ENCODE measurements around the gene GAA. TPM values are rescaled to one million over a fixed set of nuclear protein-coding genes. Genes with fewer than 3 reads are reported as not detected.
A peak's percentile ranks its signal among the peaks of the same experiment; 100 is the strongest.

The GAA gene
- total RNA-seq, 2 experiments from 2014 or later = 41.9 to 48.9 TPM

DNA sequence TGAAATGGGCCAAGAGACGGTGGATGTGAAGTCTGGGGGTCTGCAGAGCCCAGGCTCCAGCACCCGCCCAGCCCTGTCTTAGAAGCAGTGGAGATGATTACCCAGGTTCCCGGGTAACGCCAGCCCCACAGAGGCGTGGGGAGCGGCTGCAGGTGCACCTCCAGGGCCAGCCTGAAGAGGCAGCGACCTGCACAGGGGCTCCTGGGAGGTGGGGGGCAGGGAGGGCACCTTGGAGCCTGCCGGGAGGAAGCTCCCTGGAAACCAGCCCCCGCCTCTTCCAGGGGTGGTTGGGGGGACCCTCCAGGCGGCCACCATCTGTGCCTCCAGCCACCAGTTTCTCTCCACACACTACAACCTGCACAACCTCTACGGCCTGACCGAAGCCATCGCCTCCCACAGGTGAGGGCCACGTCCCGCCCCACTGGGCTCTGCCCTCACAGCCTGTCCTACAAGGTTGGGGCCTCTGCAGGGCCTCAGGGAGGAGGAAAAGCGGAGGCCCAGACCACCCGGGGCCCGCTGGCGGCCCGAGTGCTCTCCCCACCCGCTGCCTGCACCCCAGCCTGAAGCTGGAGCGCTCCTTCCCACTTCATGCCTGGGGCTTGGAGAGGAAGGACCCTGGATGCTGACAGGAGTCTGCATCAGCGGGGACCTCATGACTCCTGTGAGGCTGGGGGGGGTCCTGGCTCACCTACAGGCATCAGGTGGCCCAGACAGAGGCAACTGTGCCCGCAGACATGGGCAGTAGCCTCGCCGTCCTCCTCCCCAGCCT, 10.5 kb downstream of the GAA start:
- no peaks in the 10 kb centered on the region for H3K9me3 Mint-ChIP-seq
- ATAC-seq (ENCODE audit: low read depth) (no peak), DNase-seq (peak; percentile 21)
- H3K36me3 Mint-ChIP-seq = peaks cover 2% of the 10 kb centered on the region
- H3K27me3 Mint-ChIP-seq = no peaks in the 10 kb centered on the region
- peaks cover 4% of the 10 kb centered on the region for H3K4me1 Mint-ChIP-seq
- no peak overlapping the region for H3K27ac Mint-ChIP-seq
- POLR2A ChIA-PET = no interaction called here
- no peak overlapping the region for H3K4me3 Mint-ChIP-seq

DNA sequence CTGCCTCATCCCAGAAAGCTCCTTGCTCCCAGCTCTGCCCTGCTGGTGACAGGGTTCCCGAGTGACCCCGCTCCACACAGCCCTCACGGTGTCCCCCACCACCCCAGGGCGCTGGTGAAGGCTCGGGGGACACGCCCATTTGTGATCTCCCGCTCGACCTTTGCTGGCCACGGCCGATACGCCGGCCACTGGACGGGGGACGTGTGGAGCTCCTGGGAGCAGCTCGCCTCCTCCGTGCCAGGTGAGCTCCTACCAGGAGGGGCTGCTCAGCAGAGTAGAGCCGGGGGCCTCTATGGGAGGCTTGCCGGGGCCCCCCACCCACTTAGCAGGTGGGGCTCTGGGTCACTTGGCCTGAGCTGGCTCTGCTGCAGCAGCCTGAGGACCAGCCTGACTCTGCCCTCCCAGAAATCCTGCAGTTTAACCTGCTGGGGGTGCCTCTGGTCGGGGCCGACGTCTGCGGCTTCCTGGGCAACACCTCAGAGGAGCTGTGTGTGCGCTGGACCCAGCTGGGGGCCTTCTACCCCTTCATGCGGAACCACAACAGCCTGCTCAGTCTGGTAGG, 11.2 kb downstream of the GAA start:
- no peaks in the 10 kb centered on the region for H3K9me3 Mint-ChIP-seq
- no peak overlapping the region for H3K27ac Mint-ChIP-seq
- no peaks in the 10 kb centered on the region for H3K27me3 Mint-ChIP-seq
- peaks cover 4% of the 10 kb centered on the region for H3K4me1 Mint-ChIP-seq
- POLR2A ChIA-PET = no interaction called here
- no peak for ATAC-seq (ENCODE audit: low read depth)
- H3K36me3 Mint-ChIP-seq = peaks cover 2% of the 10 kb centered on the region
- DNase-seq = no peak
- no peak overlapping the region for H3K4me3 Mint-ChIP-seq

DNA sequence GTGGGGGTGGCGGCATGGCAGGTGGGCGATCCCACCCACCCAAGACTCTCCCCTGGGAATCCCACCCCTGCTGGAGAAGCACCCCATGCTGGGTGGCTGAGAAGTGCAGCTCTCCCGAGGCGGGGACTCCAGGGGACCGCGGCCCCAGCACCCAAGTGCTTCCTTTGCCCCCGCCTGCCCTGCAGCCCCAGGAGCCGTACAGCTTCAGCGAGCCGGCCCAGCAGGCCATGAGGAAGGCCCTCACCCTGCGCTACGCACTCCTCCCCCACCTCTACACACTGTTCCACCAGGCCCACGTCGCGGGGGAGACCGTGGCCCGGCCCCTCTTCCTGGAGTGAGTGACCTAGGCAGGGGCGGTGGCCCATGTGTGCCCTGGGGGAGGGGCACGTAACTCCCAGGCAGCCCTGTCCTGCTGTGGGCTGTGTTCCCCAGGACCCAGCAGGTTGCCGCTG, 11.7 kb downstream of the GAA start:
- Mint-ChIP-seq H3K27me3 (no peaks in the 10 kb centered on the region), H3K9me3 (no peaks in the 10 kb centered on the region), H3K27ac (no peak overlapping the region), H3K36me3 (peaks cover 2% of the 10 kb centered on the region), H3K4me1 (peaks cover 4% of the 10 kb centered on the region), H3K4me3 (no peak overlapping the region)
- DNase-seq (peak; percentile 23), ATAC-seq (ENCODE audit: low read depth) (no peak)
- POLR2A ChIA-PET = no interaction called here

DNA sequence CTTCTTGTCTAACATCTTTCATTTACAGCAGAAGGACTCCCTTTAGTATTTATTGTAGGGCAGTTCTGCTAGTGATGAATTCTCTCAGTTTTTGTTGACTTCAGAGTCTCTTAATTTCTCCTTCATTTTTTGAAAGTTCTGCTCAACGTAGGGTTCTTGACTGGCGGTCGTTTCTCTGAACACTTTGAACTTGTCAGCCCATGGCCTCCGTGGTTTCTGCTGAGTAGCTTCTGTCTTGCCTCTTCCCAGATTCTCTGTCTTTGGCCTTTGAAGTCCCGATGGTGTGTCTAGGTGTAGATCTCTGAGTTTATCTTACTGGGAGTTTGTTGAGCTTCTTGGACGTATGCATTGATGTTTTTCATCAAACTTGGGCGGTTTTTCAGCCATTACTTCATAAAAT, 13.4 kb downstream of the GAA start:
- POLR2A ChIA-PET = no interaction called here
- ATAC-seq (ENCODE audit: low read depth) (no peak), DNase-seq (no peak)
- H3K9me3 Mint-ChIP-seq = no peaks in the 10 kb centered on the region
- no peaks in the 10 kb centered on the region for H3K27me3 Mint-ChIP-seq
- peaks cover 4% of the 10 kb centered on the region for H3K4me1 Mint-ChIP-seq
- peaks cover 2% of the 10 kb centered on the region for H3K36me3 Mint-ChIP-seq
- H3K4me3 Mint-ChIP-seq = no peak overlapping the region
- no peak overlapping the region for H3K27ac Mint-ChIP-seq

DNA sequence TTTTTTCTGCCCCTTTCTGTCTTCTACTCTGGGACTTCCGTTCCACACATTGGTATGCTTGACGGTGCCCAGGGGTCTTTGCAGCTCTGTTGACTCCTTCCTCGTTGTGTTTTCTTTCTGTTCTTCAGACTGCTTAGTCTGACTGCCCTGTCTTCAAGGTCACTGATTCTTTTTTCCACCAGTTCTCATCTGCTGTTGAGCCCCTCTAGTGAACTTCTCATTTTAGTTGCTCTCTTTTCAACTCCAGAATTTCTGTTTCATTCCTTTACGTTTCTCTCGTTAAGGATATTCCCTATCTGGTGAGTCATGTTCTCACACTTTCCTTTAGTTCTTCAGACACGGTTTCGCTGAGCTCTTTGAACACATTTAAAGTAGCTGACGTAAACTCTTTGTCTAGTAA, 13.8 kb downstream of the GAA start:
- no peak overlapping the region for H3K4me3 Mint-ChIP-seq
- POLR2A ChIA-PET = no interaction called here
- no peak for ATAC-seq (ENCODE audit: low read depth)
- peaks cover 4% of the 10 kb centered on the region for H3K4me1 Mint-ChIP-seq
- no peaks in the 10 kb centered on the region for H3K27me3 Mint-ChIP-seq
- H3K36me3 Mint-ChIP-seq = peaks cover 2% of the 10 kb centered on the region
- no peaks in the 10 kb centered on the region for H3K9me3 Mint-ChIP-seq
- H3K27ac Mint-ChIP-seq = no peak overlapping the region
- DNase-seq = no peak

DNA sequence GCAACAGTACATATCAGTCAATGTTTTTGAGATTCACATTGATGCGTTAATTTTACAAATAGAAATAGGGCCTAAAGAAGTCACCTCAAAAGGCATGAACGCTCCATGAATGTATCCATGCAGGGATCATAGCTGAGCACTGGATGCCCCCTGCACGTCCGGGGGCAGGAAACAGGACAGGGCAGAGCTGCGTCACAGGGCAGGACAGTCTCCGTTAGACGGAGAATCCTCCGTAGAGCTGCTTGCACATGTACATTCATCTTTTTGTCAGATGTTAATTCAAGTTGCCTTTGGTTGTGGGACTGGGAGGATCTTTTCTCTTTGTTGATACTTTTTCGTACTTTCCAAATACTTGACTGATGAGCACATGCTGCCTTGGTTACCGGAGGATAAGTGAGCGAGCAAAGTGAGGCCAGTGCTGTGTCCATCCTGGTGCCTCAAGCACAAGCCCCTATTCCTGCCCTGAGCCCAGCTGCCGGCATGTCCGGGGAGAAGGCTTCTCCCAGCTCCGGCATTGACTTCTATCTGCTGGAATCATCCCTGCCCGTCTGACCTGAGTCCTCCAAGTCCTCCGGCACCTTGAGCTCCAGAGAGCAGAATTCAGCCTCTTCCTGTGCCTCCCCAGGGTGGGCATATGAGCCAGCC, 15.0 kb downstream of the GAA start:
- Mint-ChIP-seq H3K4me1 (peaks cover 4% of the 10 kb centered on the region), H3K27ac (no peak overlapping the region), H3K4me3 (no peak overlapping the region), H3K27me3 (no peaks in the 10 kb centered on the region), H3K36me3 (peaks cover 2% of the 10 kb centered on the region), H3K9me3 (no peaks in the 10 kb centered on the region)
- DNase-seq (peak; percentile 17), ATAC-seq (ENCODE audit: low read depth) (no peak)
- POLR2A ChIA-PET = interaction anchor here (0.5 to 1.3 kb wide), 2 partner anchors 15 to 83 kb away, joined by 3 to 6 read pairs; partner anchors contain the start of gene GAA

DNA sequence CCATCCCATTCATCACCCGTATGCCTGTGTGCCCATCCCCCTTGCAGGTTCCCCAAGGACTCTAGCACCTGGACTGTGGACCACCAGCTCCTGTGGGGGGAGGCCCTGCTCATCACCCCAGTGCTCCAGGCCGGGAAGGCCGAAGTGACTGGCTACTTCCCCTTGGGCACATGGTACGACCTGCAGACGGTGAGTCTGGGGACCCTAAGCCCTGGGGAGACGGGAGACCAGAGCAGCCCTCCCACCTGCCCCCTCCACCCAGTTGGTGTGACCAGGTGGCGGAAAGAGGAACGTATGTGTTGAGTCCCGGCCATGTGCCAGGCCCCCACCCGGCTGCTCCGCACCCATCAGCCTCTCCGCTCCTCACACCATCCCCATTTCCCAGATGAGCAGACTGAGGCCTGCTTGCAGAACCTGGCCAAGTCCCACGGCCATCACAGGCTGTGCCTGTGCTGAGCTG, 15.6 kb downstream of the GAA start:
- no peak overlapping the region for H3K27ac Mint-ChIP-seq
- POLR2A ChIA-PET = interaction anchor here (1.3 kb wide), 1 partner anchor 15 kb away, joined by 3 read pairs; the partner anchor contains the start of gene GAA
- ATAC-seq (ENCODE audit: low read depth) (no peak), DNase-seq (peak; percentile 19)
- no peak overlapping the region for H3K4me3 Mint-ChIP-seq
- no peaks in the 10 kb centered on the region for H3K27me3 Mint-ChIP-seq
- H3K4me1 Mint-ChIP-seq = peaks cover 4% of the 10 kb centered on the region
- H3K36me3 Mint-ChIP-seq = peaks cover 2% of the 10 kb centered on the region
- no peaks in the 10 kb centered on the region for H3K9me3 Mint-ChIP-seq

DNA sequence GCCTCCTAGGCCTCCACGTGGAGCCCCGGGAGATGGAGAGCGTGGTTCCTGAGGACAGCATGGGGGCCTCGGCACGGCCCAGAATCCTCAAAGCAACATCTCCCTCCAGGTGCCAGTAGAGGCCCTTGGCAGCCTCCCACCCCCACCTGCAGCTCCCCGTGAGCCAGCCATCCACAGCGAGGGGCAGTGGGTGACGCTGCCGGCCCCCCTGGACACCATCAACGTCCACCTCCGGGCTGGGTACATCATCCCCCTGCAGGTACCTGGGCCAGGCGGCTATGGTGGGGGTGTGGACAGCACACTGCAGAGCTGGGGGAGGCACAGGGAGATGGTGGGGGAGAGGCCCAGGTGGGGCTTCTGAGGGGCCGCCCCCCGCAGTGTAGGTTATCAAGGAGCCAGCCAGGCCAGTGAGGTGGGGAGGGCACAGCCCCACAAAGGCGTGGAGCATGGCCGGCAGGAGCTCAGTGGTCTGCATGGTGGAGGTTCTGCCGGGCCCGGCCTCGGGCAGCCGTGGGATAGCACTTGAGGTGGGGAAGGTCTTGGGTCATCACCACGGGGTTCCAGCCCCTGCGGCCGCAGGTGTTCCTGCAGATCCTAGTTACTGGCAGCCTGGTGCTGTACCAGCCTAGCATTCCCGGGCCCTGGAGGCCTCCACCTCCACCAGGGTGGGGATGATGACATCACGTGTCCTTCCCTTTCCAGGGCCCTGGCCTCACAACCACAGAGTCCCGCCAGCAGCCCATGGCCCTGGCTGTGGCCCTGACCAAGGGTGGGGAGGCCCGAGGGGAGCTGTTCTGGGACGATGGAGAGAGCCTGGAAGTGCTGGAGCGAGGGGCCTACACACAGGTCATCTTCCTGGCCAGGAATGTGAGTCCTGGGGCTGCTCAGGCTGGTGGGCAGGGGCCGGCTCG, 16.4 kb downstream of the GAA start:
- no peak overlapping the region for H3K4me3 Mint-ChIP-seq
- H3K36me3 Mint-ChIP-seq = peaks cover 2% of the 10 kb centered on the region
- H3K27me3 Mint-ChIP-seq = no peaks in the 10 kb centered on the region
- no peak for ATAC-seq (ENCODE audit: low read depth)
- POLR2A ChIA-PET = interaction anchor here (1.3 kb wide), 1 partner anchor 16 kb away, joined by 3 read pairs; the partner anchor contains the start of gene GAA
- H3K9me3 Mint-ChIP-seq = no peaks in the 10 kb centered on the region
- DNase-seq = peak; percentile 23
- H3K27ac Mint-ChIP-seq = no peak overlapping the region
- H3K4me1 Mint-ChIP-seq = peaks cover 4% of the 10 kb centered on the region

DNA sequence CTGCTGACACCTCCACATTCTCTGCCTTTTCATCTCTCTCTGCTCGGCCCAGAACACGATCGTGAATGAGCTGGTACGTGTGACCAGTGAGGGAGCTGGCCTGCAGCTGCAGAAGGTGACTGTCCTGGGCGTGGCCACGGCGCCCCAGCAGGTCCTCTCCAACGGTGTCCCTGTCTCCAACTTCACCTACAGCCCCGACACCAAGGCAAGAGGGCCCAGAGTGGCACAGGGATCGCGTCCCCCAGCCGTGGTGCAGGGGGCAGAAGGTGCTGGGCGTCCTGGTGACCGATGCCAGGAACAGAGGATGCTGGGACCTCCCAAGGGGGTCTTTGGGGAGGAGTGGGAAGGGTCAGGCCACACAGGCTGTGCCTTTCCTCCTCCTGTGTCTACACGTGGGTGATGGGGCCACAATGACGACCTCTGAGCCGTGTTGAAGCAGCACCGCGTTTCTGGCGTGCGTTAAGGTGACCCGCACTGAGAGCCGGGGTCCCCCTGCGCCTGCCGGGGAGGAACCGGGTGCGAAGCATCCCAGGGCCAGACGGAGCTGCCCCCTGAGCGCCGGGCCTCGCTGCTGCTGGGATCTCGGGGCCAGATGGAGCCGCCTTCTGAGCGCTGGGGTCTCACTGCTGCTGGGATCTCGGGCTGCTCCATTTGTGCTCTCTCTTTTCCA, 17.4 kb downstream of the GAA start:
- DNase-seq (peak; percentile 29), ATAC-seq (ENCODE audit: low read depth) (no peak)
- POLR2A ChIA-PET = no interaction called here
- no peak overlapping the region for H3K27ac Mint-ChIP-seq
- no peak overlapping the region for H3K4me3 Mint-ChIP-seq
- H3K4me1 Mint-ChIP-seq = peaks cover 4% of the 10 kb centered on the region
- peaks cover 2% of the 10 kb centered on the region for H3K36me3 Mint-ChIP-seq
- H3K27me3 Mint-ChIP-seq = no peaks in the 10 kb centered on the region
- no peaks in the 10 kb centered on the region for H3K9me3 Mint-ChIP-seq

DNA sequence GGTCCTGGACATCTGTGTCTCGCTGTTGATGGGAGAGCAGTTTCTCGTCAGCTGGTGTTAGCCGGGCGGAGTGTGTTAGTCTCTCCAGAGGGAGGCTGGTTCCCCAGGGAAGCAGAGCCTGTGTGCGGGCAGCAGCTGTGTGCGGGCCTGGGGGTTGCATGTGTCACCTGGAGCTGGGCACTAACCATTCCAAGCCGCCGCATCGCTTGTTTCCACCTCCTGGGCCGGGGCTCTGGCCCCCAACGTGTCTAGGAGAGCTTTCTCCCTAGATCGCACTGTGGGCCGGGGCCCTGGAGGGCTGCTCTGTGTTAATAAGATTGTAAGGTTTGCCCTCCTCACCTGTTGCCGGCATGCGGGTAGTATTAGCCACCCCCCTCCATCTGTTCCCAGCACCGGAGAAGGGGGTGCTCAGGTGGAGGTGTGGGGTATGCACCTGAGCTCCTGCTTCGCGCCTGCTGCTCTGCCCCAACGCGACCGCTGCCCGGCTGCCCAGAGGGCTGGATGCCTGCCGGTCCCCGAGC, 17.9 kb downstream of the GAA start:
- POLR2A ChIA-PET = no interaction called here
- H3K9me3 Mint-ChIP-seq = no peaks in the 10 kb centered on the region
- no peak overlapping the region for H3K27ac Mint-ChIP-seq
- H3K36me3 Mint-ChIP-seq = peaks cover 2% of the 10 kb centered on the region
- H3K4me3 Mint-ChIP-seq = no peak overlapping the region
- ATAC-seq (ENCODE audit: low read depth) (no peak), DNase-seq (peak; percentile 23)
- peaks cover 4% of the 10 kb centered on the region for H3K4me1 Mint-ChIP-seq
- H3K27me3 Mint-ChIP-seq = no peaks in the 10 kb centered on the region

DNA sequence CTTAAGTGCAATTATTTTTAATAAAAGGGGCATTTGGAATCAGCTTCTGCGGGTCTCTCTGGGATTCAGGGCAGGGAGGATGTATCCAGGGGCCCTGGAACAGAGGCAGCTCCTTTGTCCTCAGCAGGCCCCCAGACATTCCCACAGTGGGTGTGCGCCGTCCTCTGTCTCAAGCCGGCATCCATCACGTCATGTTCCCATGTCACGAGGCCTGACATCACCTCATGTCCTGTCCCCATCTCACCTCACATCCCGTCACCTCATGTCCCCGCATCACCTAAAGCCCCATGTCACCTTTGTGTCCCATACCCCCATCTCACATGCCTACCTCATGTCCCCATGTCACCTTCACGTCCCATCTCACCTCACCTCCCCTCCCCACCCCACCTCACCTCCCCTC, 18.5 kb downstream of the GAA start:
- Mint-ChIP-seq H3K27me3 (no peaks in the 10 kb centered on the region), H3K36me3 (peaks cover under 1% of the 10 kb centered on the region), H3K9me3 (no peaks in the 10 kb centered on the region), H3K4me3 (no peak overlapping the region), H3K4me1 (peaks cover 3% of the 10 kb centered on the region), H3K27ac (no peak overlapping the region)
- POLR2A ChIA-PET = no interaction called here
- no peak for DNase-seq
- no peak for ATAC-seq (ENCODE audit: low read depth)

DNA sequence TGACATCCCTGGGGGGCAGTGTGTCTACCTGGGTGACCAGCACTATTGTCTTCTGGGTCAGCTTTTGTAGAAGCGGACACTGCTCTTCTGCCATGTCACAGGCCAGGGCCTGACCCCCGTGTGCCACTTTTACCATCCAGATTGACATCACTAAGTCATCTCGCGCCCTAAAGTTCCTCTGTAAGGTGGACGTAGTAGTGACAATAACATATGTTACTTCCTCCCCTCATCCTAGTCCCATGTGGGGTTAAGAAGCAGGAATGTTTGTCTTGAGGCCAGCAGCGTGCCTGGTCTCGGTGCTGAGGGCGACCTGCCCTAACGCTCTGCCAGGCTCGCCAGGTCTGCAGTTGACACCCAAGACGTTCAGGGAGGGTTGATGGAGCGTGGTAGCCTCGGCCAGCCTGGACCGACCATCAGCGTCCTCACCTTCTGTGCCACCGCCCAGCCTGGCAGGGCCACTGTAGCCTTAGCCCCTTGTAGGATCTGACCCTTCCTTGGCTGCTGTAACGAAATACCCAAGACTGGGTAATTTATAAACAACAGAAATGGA, 20.7 kb downstream of the GAA start:
- Mint-ChIP-seq H3K27me3 (peaks cover 6% of the 10 kb centered on the region), H3K36me3 (no peaks in the 10 kb centered on the region), H3K27ac (no peak overlapping the region), H3K9me3 (no peaks in the 10 kb centered on the region), H3K4me3 (no peak overlapping the region), H3K4me1 (no peaks in the 10 kb centered on the region)
- POLR2A ChIA-PET = no interaction called here
- DNase-seq (no peak), ATAC-seq (ENCODE audit: low read depth) (no peak)
